HG03196 (cell line): ENCODE results near the gene KCNK16.
A peak's percentile ranks its signal among the peaks of the same experiment; 100 is the strongest.

Experiments
- ATAC-seq: cut with Tn5 transposase; IDR thresholded peaks from one replicate; pipeline ENCODE4 v1.9.1; 2021; ENCODE audit not compliant: unreplicated experiment

The KCNK16 gene

GRCh38 chr6:39322306-39322850 is at the start of gene KCNK16:
Gene KCNK16 (minus strand): TSS chr6:39322702. CDS start chr6:39322540, 162 bp downstream.
- no peak for ATAC-seq

- ATAC-seq = no peak
These were observed 47.9 kb upstream of the KCNK16 start for GRCh38 chr6:39370390-39370789.

GRCh38 chr6:39369987-39370386 is 47.5 kb upstream of the KCNK16 start:
- no peak for ATAC-seq

GRCh38 chr6:39367700-39368099 is 45.2 kb upstream of the KCNK16 start:
- ATAC-seq = no peak

- ATAC-seq = no peak
These were observed 44.6 kb upstream of the KCNK16 start for GRCh38 chr6:39366931-39367618.

GRCh38 chr6:39365281-39366074 is 43.0 kb upstream of the KCNK16 start:
- no peak for ATAC-seq

- ATAC-seq = no peak
These were observed 40.8 kb upstream of the KCNK16 start for GRCh38 chr6:39363280-39363679.

GRCh38 chr6:39362487-39362865 is 40.0 kb upstream of the KCNK16 start:
- ATAC-seq = no peak

GRCh38 chr6:39361657-39362486 is 39.4 kb upstream of the KCNK16 start:
- peak; percentile 67 for ATAC-seq

- no peak for ATAC-seq
These were observed 37.9 kb upstream of the KCNK16 start for GRCh38 chr6:39360378-39360777.

- ATAC-seq = no peak
These were observed 35.6 kb upstream of the KCNK16 start for GRCh38 chr6:39357998-39358686.

- no peak for ATAC-seq
These were observed 31.3 kb upstream of the KCNK16 start for GRCh38 chr6:39353698-39354315.

- ATAC-seq = no peak
These were observed 28.4 kb upstream of the KCNK16 start for GRCh38 chr6:39350723-39351505.

GRCh38 chr6:39348740-39349139 is 26.2 kb upstream of the KCNK16 start:
- no peak for ATAC-seq

GRCh38 chr6:39347906-39348585 is 25.5 kb upstream of the KCNK16 start:
- no peak for ATAC-seq

GRCh38 chr6:39347206-39347605 is 24.7 kb upstream of the KCNK16 start:
- ATAC-seq = no peak

- no peak for ATAC-seq
These were observed 22.3 kb upstream of the KCNK16 start for GRCh38 chr6:39344821-39345280.

GRCh38 chr6:39343396-39343870 is 20.9 kb upstream of the KCNK16 start:
- ATAC-seq = no peak
